Urinary bladder (tissue), 4 donors: ENCODE measurements around the gene CNTN4. TPM values are rescaled to one million over a fixed set of nuclear protein-coding genes. Genes with fewer than 3 reads are reported as not detected.

Experiments used
- DNase-seq: peaks from one replicate; pipeline ENCODE4 v3.0.0-alpha.2; 2015; ENCODE audit errors: extremely low spot score
- H3K27ac ChIP-seq: one replicate; pipeline ENCODE4 v1.5.1; 2013; ENCODE audit warnings: low read depth, mild to moderate bottlenecking, moderate library complexity
- H3K36me3 ChIP-seq: one replicate; pipeline ENCODE4 v1.6.1; 2013; ENCODE audit warnings: mild to moderate bottlenecking, moderate library complexity; ENCODE audit not compliant: insufficient read depth
- H3K4me1 ChIP-seq: one replicate; pipeline ENCODE4 v1.6.1; 2013; ENCODE audit warnings: mild to moderate bottlenecking, moderate library complexity; ENCODE audit not compliant: insufficient read depth
- H3K4me3 ChIP-seq: one replicate; pipeline ENCODE4 v1.5.1; 2013; ENCODE audit warnings: low read depth, low read length
- WGBS: extraction: QIAGEN DNeasy Blood & Tissue Kit; methylation state at CpG from one replicate; pipeline ENCODE4 v1.1.7; 2013; 5-methylcytosine and 5-hydroxymethylcytosine counted together
- polyA plus RNA-seq: library from polyadenylated mRNA; stranded (reverse); fragments of 200-250 nt; gene quantifications from one replicate; pipeline ENCODE4 v1.2.3, GENCODE V29; 2013
- total RNA-seq: library from RNA; depleted of rRNA; stranded (reverse); fragments of >200 nt; gene quantifications from one replicate; pipeline ENCODE4 v1.2.3, GENCODE V29; 2014
- donor health status: healthy with polysubstance abuse.
- donor health status: healthy.

CNTN4 gene
- total and polyA plus RNA-seq, 2 donors: 7.2 to 56.6 TPM

- Histone ChIP-seq H3K36me3 (no peaks in the 10 kb centered on the region), H3K4me1 (no peaks in the 10 kb centered on the region), H3K27ac (no peak overlapping the region), H3K4me3 (no peak overlapping the region)
- DNase-seq: no peak
- 90% methylated on average over 3 of the region's 3 CpGs for WGBS
Observed at GRCh38 chr3:2250783-2251182, 152.1 kb downstream of the CNTN4 start.

- 47% methylated on average over 3 of the region's 3 CpGs for WGBS
- Histone ChIP-seq H3K36me3 (no peaks in the 10 kb centered on the region), H3K27ac (no peak overlapping the region), H3K4me1 (no peaks in the 10 kb centered on the region), H3K4me3 (no peak overlapping the region)
- DNase-seq: no peak
Observed at GRCh38 chr3:2261747-2262146, 163.1 kb downstream of the CNTN4 start.

GRCh38 chr3:2262204-2262603, 163.5 kb downstream of the CNTN4 start:
- H3K36me3 ChIP-seq: no peaks in the 10 kb centered on the region
- no peaks in the 10 kb centered on the region for H3K4me1 ChIP-seq
- H3K4me3 ChIP-seq: no peak overlapping the region
- DNase-seq: no peak
- no peak overlapping the region for H3K27ac ChIP-seq
- 56% methylated on average over 4 of the region's 4 CpGs for WGBS

- H3K36me3 ChIP-seq: no peaks in the 10 kb centered on the region
- H3K4me3 ChIP-seq: no peak overlapping the region
- no peak overlapping the region for H3K27ac ChIP-seq
- no peaks in the 10 kb centered on the region for H3K4me1 ChIP-seq
- 83% methylated on average over 1 of the region's 1 CpG for WGBS
- no peak for DNase-seq
Observed at GRCh38 chr3:2266606-2267005, 167.9 kb downstream of the CNTN4 start.

GRCh38 chr3:2268779-2269178, 170.1 kb downstream of the CNTN4 start:
- 79% methylated on average over 3 of the region's 3 CpGs for WGBS
- Histone ChIP-seq H3K36me3 (no peaks in the 10 kb centered on the region), H3K27ac (no peak overlapping the region), H3K4me3 (no peak overlapping the region), H3K4me1 (no peaks in the 10 kb centered on the region)
- no peak for DNase-seq

- no peak overlapping the region for H3K4me3 ChIP-seq
- no peak for DNase-seq
- H3K4me1 ChIP-seq: no peaks in the 10 kb centered on the region
- H3K36me3 ChIP-seq: no peaks in the 10 kb centered on the region
- WGBS: 19% methylated on average over 1 of the region's 1 CpG
- no peak overlapping the region for H3K27ac ChIP-seq
Observed at GRCh38 chr3:2274526-2274925, 175.9 kb downstream of the CNTN4 start.

- no peaks in the 10 kb centered on the region for H3K4me1 ChIP-seq
- DNase-seq: no peak
- no peak overlapping the region for H3K4me3 ChIP-seq
Observed at GRCh38 chr3:2283818-2284217, 185.2 kb downstream of the CNTN4 start.

GRCh38 chr3:2300938-2301337, 202.3 kb downstream of the CNTN4 start:
- Histone ChIP-seq H3K36me3 (no peaks in the 10 kb centered on the region), H3K4me1 (no peaks in the 10 kb centered on the region), H3K4me3 (no peak overlapping the region), H3K27ac (no peak overlapping the region)
- WGBS: 90% methylated on average over 3 of the region's 3 CpGs
- no peak for DNase-seq

More at GRCh38 chr3:2283818-2284217, 185.2 kb downstream of the CNTN4 start:
- Histone ChIP-seq H3K27ac (no peak overlapping the region), H3K36me3 (no peaks in the 10 kb centered on the region)

- DNase-seq: no peak
- no peaks in the 10 kb centered on the region for H3K36me3 ChIP-seq
- no peak overlapping the region for H3K27ac ChIP-seq
- 77% methylated on average over 1 of the region's 1 CpG for WGBS
- H3K4me1 ChIP-seq: no peaks in the 10 kb centered on the region
- H3K4me3 ChIP-seq: no peak overlapping the region
Observed at GRCh38 chr3:2301361-2301760, 202.7 kb downstream of the CNTN4 start.

- Histone ChIP-seq H3K4me3 (no peak overlapping the region), H3K27ac (no peak overlapping the region), H3K4me1 (no peaks in the 10 kb centered on the region), H3K36me3 (no peaks in the 10 kb centered on the region)
- WGBS: 9% methylated on average over 6 of the region's 6 CpGs
- peak; percentile 8 for DNase-seq
Observed at GRCh38 chr3:2303566-2303965, 204.9 kb downstream of the CNTN4 start.

- Histone ChIP-seq H3K27ac (no peak overlapping the region), H3K4me3 (no peak overlapping the region), H3K4me1 (no peaks in the 10 kb centered on the region), H3K36me3 (no peaks in the 10 kb centered on the region)
- WGBS: 86% methylated on average over 2 of the region's 2 CpGs
- DNase-seq: no peak
Observed at GRCh38 chr3:2311022-2311421, 212.4 kb downstream of the CNTN4 start.

- Histone ChIP-seq H3K36me3 (no peaks in the 10 kb centered on the region), H3K4me3 (no peak overlapping the region), H3K27ac (no peak overlapping the region), H3K4me1 (no peaks in the 10 kb centered on the region)
- WGBS: 59% methylated on average over 7 of the region's 7 CpGs
- DNase-seq: no peak
Observed at GRCh38 chr3:2317521-2317920, 218.9 kb downstream of the CNTN4 start.

GRCh38 chr3:2334921-2335320, 236.3 kb downstream of the CNTN4 start:
- Histone ChIP-seq H3K4me1 (no peaks in the 10 kb centered on the region), H3K36me3 (no peaks in the 10 kb centered on the region), H3K27ac (no peak overlapping the region), H3K4me3 (no peak overlapping the region)
- 81% methylated on average over 3 of the region's 3 CpGs for WGBS
- no peak for DNase-seq

GRCh38 chr3:2343031-2343682, 244.5 kb downstream of the CNTN4 start:
- H3K4me3 ChIP-seq: no peak overlapping the region
- no peaks in the 10 kb centered on the region for H3K4me1 ChIP-seq
- 87% methylated on average over 5 of the region's 5 CpGs for WGBS
- H3K36me3 ChIP-seq: no peaks in the 10 kb centered on the region
- no peak overlapping the region for H3K27ac ChIP-seq
- no peak for DNase-seq
